GM19452 (cell line): Measurements from ENCODE around the gene TUBA1B.

Experiments used
- ATAC-seq: cut with Tn5 transposase; IDR thresholded peaks from one replicate; pipeline ENCODE4 v1.9.1; 2021; ENCODE audit not compliant: unreplicated experiment

Gene TUBA1B

DNA sequence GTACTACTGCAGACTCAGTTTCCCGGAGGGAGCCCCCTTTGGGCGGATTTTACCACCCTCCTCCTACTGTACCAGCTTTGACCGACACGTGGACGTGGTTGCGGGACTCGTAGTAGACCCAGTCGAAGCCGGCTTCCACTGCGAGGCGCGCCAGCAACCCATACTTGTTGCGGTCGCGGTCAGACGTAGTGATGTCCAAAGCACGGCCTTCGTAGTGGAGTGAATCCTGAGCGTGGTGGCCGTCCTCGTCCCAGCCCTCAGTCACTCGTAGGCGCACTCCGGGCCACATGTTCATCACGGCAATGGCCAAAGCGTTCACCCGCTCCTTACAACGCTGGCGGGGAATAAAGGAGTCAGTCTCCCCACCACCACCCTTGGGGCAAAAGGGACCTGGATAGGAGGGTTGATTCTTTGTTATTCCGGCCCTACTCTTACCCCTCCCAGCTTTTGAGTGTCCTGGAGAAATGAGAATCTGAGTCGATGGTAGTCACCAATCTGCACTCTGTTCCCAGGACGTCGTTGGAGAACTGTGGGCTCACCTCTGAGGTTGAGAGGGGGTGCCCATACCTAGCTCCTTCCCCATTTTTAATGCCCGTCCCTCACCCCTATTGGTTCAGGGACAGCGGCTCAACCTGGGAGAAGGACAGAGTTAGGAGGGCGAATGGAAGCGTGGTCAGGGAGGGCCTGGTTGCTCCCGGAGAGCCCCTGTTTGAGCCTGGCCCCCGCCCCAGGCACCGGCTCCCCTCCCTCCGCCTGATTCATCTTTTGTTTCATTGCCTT lies 39.9 kb downstream of the TUBA1B start:
- ATAC-seq, result no peak

DNA sequence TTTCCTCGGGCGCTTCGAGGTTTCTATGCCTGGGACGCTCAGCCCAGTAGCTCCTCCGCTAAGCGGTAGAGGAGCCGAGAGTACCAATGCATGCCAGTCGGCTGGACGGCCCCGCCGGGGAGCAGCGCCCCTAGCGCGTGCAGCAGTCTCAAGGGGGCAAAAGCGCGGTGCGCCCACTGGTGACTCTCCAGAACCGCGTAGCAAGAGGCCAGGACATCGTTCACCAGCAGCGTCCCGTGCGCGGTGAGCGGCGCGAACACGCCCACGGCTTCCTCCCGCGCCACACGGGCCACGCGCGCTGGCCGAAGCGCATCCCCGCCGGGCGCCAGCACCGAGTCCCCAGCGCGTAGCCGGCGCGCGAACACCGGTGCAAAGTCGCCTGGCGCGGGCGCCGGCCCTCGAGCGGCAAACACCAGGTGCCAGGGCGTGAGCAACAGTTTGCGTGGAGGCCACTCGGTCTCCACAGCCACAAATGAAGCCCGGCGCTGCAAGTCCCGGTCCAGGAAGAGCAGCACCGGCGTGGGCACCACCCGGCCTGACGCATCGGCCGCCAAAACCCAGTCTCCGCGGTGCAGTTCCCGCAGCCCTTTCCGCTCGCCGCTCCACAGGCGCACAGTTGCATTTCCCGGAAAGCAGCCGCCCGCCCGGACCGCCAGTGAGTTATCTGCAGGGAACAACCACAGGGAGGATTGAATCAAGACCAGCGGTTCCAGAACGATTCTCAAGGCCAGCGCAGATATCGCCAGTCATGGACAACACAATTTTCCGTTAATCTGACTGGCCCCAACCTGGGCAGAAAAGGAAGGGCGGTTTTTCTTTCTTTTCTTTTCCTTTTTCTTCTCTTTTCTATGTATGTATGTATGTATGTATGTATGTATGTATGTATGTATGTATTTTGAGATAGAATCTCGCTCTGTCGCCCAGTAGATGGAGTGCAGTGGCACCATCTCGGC lies 41.1 kb downstream of the TUBA1B start:
- no peak for ATAC-seq

DNA sequence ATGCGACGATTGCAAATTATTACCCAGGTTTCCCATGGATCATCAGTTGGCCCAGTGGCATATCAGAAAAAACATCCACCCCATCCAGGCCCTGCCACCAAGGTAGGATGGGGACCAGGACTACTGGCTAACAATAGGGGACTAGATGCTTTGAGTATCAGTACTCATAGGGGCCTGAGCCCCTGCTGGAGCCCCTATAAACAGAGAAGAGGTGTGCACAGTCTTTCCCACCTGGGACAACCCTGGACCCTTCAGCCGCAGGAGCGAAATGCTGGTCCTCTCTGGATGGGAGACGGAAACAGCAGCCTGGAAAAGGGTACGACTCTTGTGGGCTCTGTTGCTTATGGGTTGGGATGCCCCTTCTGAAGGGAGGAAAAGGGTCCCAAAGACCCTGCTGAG lies 42.3 kb downstream of the TUBA1B start:
- no peak for ATAC-seq

DNA sequence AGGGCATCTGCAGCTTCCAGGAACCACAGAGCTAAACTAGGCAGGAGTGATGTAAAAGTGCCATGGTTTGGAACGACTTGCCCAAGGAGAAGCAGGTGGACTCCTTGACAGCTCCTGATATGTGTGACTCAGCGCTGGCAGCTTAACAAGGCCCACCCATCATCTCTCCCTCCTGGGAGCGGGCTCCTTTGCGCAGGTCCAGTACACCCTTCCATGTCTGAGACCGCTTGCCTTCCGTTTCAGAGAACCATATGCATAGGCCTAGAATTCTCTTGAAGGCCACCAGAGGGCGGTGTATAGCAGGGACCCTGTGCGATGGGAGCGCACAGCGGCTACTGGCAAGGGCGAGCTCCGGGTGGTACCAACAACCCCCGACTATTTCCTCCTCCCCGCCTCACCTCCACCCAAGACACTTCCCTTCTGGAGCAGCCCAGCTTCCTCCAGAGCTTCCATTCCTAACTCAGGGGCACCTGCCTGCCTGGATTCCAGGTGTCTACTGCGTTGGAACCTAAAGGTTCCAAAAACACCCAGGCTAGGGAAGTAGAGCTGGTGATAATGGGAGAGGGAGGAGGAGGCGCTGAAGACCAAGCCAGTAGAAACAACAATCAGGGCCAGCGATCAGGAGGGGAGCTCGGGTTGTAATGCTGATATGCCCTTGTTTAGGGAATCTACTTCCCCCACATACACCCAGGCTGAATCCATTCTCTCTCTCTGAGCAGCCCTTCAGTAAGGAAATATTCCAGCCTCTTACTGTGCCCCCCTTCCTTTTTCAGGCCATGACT lies 42.9 kb downstream of the TUBA1B start:
- peak; percentile 89 for ATAC-seq

DNA sequence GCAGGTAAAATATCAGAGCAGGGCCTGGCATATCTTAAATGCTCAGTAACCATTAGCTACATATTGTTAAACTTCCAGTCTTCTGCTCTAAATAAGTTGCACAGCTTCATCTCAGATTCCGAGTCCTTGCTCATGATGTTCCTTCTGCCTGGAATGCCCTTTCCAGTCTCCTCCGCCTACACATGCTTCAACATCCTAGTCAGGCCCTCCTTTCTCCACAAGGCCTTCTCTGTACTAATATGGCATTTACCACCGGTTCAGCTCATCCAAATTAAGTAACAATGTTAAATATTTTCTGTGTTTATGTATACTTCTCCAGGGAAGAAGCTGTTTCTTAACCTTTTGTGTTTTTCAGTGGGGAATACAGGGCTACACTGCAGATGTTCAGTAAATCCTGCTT lies 45.1 kb downstream of the TUBA1B start:
- no peak for ATAC-seq

DNA sequence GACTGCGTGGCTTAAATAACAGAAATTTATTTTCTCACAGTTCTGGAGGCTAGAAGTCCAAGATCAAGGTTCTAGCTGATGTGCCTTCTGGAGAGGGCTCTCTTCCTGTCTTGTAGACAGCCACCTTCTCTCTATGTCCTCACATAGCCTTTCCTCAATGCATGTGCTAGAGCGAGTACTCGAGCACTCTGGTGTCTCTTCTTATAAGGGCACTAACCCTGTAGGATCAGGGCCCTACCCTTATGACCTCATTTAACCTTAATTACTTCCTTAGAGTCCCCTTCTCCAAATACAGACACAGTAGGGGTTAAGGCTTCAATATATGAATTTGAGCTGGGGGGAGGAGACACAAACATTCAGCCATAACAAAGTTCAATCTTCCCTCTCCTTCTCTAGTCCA lies 46.8 kb downstream of the TUBA1B start:
- no peak for ATAC-seq

DNA sequence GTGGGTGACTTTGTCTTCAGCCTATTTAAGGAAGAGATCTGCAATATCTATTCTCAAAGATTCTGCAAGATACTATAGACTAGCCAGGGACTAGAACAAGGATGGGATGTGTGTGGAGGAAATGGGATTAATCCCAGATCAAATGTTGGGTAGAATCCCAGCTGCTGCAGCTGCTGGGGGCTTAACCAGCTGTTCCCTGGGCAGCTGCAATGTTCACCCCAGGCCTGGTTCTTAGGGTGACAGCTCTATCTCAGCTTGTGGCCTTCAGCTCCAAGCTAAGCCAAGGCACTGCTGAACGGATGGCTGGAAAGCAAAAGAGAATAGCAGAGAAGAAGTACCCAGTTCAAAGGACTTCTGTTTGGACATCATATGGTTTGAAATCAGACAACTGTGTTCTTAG lies 51.4 kb downstream of the TUBA1B start:
- ATAC-seq, result no peak
